GM12878 (cell line): Measurements from ENCODE around the gene CD7. TPM values are rescaled to one million over a fixed set of nuclear protein-coding genes. Genes with fewer than 3 reads are reported as not detected.

Experiments
- ATAC-seq: fragments of 200-7000 bp; cut with Tn5 transposase; 3 replicates; pipeline ENCODE4 v1.9.1; 2020; ENCODE audit warnings: mild to moderate bottlenecking, moderate library complexity
- BruUV-seq: library from RNA; stranded (reverse); fragments of 400-500 nt; replicated peaks from 2 replicates; lab custom pipeline; 2021; lab: Mats Ljungman, UMichigan
- CTCF ChIA-PET: fragments of 300-600 bp; sonication (Branson Sonifier 250); formaldehyde crosslinking; extraction: SDS; loops from one replicate; lab custom pipeline; 2021; ENCODE audit warnings: inconsistent platforms; lab: Yijun Ruan, JAX
- POLR2A ChIA-PET: fragments of 350-600 bp; formaldehyde crosslinking; extraction: SDS; loops from one replicate; lab custom pipeline; 2021; ENCODE audit warnings: inconsistent platforms; lab: Charles Lee
- RAD21 ChIA-PET: fragments of 300-600 bp; sonication (Branson Sonifier 250); formaldehyde crosslinking; loops from one replicate; lab custom pipeline; 2023; ENCODE audit warnings: antibody characterized with exemption; ENCODE audit not compliant: unreplicated experiment; lab: Charles Lee
- SMC1A ChIA-PET: fragments of 300-600 bp; sonication (Branson Sonifier 250); formaldehyde crosslinking; loops from one replicate; lab custom pipeline; 2023; ENCODE audit not compliant: unreplicated experiment, uncharacterized antibody; lab: Charles Lee
- DNase-seq: peaks from one replicate; pipeline ENCODE4 v3.0.0-alpha.2; 2011; ENCODE audit warnings: low read depth, low spot score
- FAIRE-seq: peaks from 3 replicates; lab custom pipeline; 2011; peaks lifted over from hg19 to GRCh38; lab: Jason Lieb, UNC
- H2AFZ ChIP-seq: 2 replicates; pipeline ENCODE4 v1.6.0; 2011; ENCODE audit warnings: low read depth, low read length, control low read depth; ENCODE audit not compliant: control insufficient read depth
- H3K27ac ChIP-seq: 2 replicates; pipeline ENCODE4 v1.5.1; 2011; ENCODE audit warnings: control low read depth; ENCODE audit not compliant: control insufficient read depth, insufficient read depth
- H3K27me3 ChIP-seq, 2 experiments: replicated peaks in 1 of 2; 2 replicates each; pipeline versions ENCODE4 v1.6.0 to v1.6.1; 2011; ENCODE audit warnings: low read length in 1 of 2; ENCODE audit not compliant: control insufficient read depth in 2 of 2, insufficient read depth in 2 of 2
- H3K36me3 ChIP-seq, 2 experiments: 2 replicates each; pipeline ENCODE4 v1.5.1; 2011; ENCODE audit warnings: low read length in 1 of 2; ENCODE audit not compliant: control insufficient read depth in 2 of 2, insufficient read depth in 2 of 2
- H3K4me1 ChIP-seq: 2 replicates; pipeline ENCODE4 v1.6.1; 2011; ENCODE audit warnings: mild to moderate bottlenecking, low read length, moderate library complexity, mixed read lengths; ENCODE audit not compliant: control insufficient read depth, insufficient read depth
- H3K4me2 ChIP-seq: 2 replicates; pipeline ENCODE4 v1.6.0; 2011; ENCODE audit warnings: control low read depth; ENCODE audit not compliant: control insufficient read depth, insufficient read depth
- H3K4me3 ChIP-seq: fragments of 200-600 bp; sonication (generic); 2 replicates; pipeline ENCODE4 v1.5.1; 2016
- H3K79me2 ChIP-seq: 2 replicates; pipeline ENCODE4 v1.6.0; 2011; ENCODE audit warnings: low read length; ENCODE audit not compliant: control insufficient read depth, insufficient read depth
- H3K9ac ChIP-seq: 2 replicates; pipeline ENCODE4 v1.8.0; 2011; ENCODE audit warnings: low read length, control low read depth, mixed read lengths; ENCODE audit not compliant: control insufficient read depth, insufficient read depth
- H3K9me3 ChIP-seq: replicated peaks from 3 replicates; pipeline ENCODE4 v1.5.1; 2011; ENCODE audit warnings: mild to moderate bottlenecking, low read length; ENCODE audit not compliant: control insufficient read depth, insufficient read depth
- H4K20me1 ChIP-seq: 2 replicates; pipeline ENCODE4 v1.6.0; 2011; ENCODE audit not compliant: control insufficient read depth, insufficient read depth
- ASH2L ChIP-seq: fragments of 300-600, 200-600 bp; sonication (generic); IDR thresholded peaks from 2 replicates; pipeline ENCODE4 v1.6.1; 2017; ENCODE audit warnings: low read depth, mild to moderate bottlenecking, borderline replicate concordance
- BACH1 ChIP-seq: fragments of 450-650 bp; IDR thresholded peaks from 2 replicates; pipeline ENCODE4 v1.6.1; 2017; ENCODE audit warnings: mild to moderate bottlenecking, borderline replicate concordance
- BCL3 ChIP-seq: IDR thresholded peaks from 2 replicates; pipeline ENCODE4 v1.6.1; 2011; ENCODE audit warnings: borderline replicate concordance, low read depth, mild to moderate bottlenecking, moderate library complexity, low read length; ENCODE audit not compliant: insufficient read depth, poor library complexity, severe bottlenecking
- BHLHE40 ChIP-seq, 2 experiments: fragments of 450-650 bp in 1 of 2; IDR thresholded peaks; 2 replicates each; pipeline ENCODE4 v1.6.1; 2011 to 2017; ENCODE audit warnings: low read depth in 2 of 2, borderline replicate concordance in 1 of 2, improper control_type of control experiment in 1 of 2, low read length in 1 of 2, mild to moderate bottlenecking in 1 of 2
- CBFB ChIP-seq: IDR thresholded peaks from 2 replicates; pipeline ENCODE4 v1.6.1; 2016; ENCODE audit warnings: antibody characterized with exemption, low read depth
- HDGF ChIP-seq: fragments of 450-650 bp; IDR thresholded peaks from 2 replicates; pipeline ENCODE4 v1.6.1; 2016; ENCODE audit warnings: antibody characterized with exemption
- IKZF1 ChIP-seq: fragments of 450-650 bp; conservative IDR thresholded peaks from 2 replicates; pipeline ENCODE4 v1.6.1; 2017; ENCODE audit warnings: antibody characterized with exemption, mild to moderate bottlenecking
- MTA2 ChIP-seq: fragments of 450-650 bp; IDR thresholded peaks from 2 replicates; pipeline ENCODE4 v1.6.1; 2016; ENCODE audit warnings: low read depth, mild to moderate bottlenecking, moderate library complexity
- NKRF ChIP-seq: fragments of 450-650 bp; conservative IDR thresholded peaks from 2 replicates; pipeline ENCODE4 v1.6.1; 2017; ENCODE audit warnings: mild to moderate bottlenecking, moderate library complexity
- NR2F1 ChIP-seq: fragments of 450-650 bp; conservative IDR thresholded peaks from 2 replicates; pipeline ENCODE4 v1.6.1; 2017; ENCODE audit warnings: mild to moderate bottlenecking
- SIX5 ChIP-seq: IDR thresholded peaks from 2 replicates; pipeline ENCODE4 v1.6.1; 2011; ENCODE audit warnings: mild to moderate bottlenecking, low read depth, low read length, moderate library complexity; ENCODE audit not compliant: severe bottlenecking
- WGBS: methylation state at CpG from one replicate; pipeline ENCODE4 v1.1.6; 2016; ENCODE audit warnings: low lambda C conversion rate; ENCODE audit not compliant: insufficient replicate concordance, insufficient coverage; ENCODE audit errors: missing lambda C conversion rate; 5-methylcytosine and 5-hydroxymethylcytosine counted together
- in situ Hi-C: fragments of 300-500 bp; cut with MboI; formaldehyde crosslinking; loops from 9 replicates; pipeline ENCODE4 v1.14.3; 2018; ENCODE audit warnings: mixed read lengths
- intact Hi-C: fragments of 100-400 bp; cut with micrococcal nuclease; formaldehyde crosslinking; loops from one replicate; pipeline ENCODE4 v1.14.2; 2022; ENCODE audit not compliant: unreplicated experiment
- polyA plus RNA-seq, 11 experiments: library from polyadenylated mRNA; depleted of rRNA in 4 of 11; unstranded in 6 of 11; stranded (reverse) in 5 of 11; fragments of >200 nt; fragmentation: Nextera tagmentation in 4 of 11; fragmentation: Illumina TruSeq in 1 of 11; extraction: Ambion mirVana in 4 of 11; extraction: Trizol in 1 of 11; gene quantifications; 1 replicate in 1 of 11; 2 replicates in 10 of 11; pipeline versions ENCODE4 v1.2.1 to v1.2.3, GENCODE V29; 2011 to 2016; ENCODE audit warnings: inconsistent platforms in 2 of 11, missing spikeins in 2 of 11, low read depth in 1 of 11
- total RNA-seq, 4 experiments: library from RNA; depleted of rRNA in 3 of 4; stranded (reverse); fragments of >200 nt in 3 of 4; fragmentation: Illumina TruSeq in 1 of 4; extraction: Trizol in 1 of 4; gene quantifications; 2 replicates each; pipeline versions ENCODE4 v1.2.1 to v1.2.3, GENCODE V29; 2013 to 2021
- TF ChIP-seq, protein P1 (sequence below): IDR thresholded peaks from 2 replicates; pipeline ENCODE4 v1.6.1; 2011; ENCODE audit warnings: low read depth, low read length, improper control_type of control experiment, borderline replicate concordance

CD7 gene
- total and polyA plus RNA-seq, 10 of the 15 experiments (the other 5 are each of a cell fraction or from before 2014, with no cell fraction given): 0.33 TPM; not detected in 9

DNA sequence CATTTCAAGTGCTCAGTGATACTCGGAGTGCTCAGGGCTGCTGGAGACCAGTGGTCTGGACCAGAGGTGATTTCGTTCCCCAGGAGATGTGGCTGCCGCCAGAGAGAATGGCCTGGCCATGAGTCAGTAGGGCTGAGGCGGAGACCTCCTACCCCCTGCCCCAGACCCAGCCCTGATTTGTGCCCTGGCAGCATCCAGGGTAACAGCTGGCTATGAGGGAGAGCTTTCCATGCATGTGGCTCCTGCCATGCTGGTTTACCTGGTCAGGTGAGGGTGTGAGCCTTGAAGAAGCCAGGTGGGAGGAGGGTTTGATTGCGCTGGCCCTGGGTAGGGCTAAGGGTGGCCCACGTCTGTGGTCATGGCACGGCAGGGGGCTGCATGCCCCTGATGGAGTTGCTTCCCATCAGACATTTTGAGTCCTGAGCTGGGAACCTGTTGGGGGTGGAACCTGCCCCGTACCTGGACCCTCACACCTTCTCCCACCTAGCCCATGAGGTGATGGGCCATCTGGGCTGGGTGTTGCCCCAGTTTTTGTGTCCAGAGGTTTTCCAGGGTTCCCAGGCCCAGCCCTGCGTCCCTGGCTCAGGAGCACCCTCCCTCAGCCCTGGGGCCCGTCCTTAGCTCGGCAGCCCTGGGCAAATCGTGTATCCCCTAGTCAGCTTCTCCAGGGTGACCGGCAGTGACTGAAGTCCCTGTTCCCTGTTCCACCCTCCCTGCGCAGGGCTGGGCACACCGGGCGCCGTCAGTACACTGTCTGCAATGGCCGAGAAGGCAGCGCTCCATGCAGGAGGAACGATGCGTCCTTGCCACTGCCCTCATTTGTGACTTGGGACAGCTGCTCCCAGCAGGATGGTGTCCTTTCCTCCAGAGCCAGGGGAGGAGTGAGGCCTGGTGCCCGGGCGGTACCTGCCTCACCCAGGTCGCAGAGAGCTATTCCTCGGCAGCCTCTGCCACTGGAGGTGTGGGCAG lies 34.9 kb downstream of the CD7 start (continued):
- TF ChIP-seq, protein P1, sequence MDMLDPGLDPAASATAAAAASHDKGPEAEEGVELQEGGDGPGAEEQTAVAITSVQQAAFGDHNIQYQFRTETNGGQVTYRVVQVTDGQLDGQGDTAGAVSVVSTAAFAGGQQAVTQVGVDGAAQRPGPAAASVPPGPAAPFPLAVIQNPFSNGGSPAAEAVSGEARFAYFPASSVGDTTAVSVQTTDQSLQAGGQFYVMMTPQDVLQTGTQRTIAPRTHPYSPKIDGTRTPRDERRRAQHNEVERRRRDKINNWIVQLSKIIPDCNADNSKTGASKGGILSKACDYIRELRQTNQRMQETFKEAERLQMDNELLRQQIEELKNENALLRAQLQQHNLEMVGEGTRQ: no peak
- TF ChIP-seq ASH2L: no peak
- TF ChIP-seq CBFB: no peak
- no peak for TF ChIP-seq NKRF

DNA sequence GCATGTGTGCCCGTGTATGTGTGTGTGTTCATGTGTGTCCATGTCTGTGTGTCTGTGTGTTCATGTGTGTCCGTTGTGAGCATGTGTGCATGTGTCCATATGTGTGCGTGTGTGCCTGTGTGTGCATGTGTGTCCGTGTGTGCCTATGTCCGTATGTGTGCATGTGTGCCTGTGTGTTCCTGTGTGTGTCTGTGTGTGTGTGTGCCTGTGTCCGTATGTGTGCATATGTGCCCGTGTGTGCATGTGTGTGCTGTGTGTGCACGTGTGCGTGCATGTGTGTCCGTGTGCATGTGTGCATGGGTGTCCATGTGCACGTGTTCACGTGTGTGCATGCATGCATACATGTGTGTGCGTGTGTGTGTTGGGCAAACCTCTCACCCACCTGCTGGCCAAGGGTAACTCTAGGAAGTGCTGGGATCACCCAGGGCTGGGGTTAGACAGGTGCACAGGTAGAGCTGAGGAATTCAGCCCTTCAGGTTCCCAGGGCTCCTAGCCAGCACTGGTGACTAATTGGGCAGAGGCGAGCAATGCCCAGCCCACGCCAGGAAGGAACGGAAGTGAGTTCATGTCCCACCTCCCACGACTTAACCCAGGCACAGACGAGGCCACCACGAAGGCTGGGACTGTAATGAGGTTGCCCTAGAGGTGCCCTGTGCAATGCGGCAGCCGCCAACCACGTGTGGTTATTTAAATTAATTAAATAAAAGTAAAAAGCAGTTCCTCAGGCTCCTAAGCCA lies 35.7 kb downstream of the CD7 start:
- H3K4me2 ChIP-seq: no peak overlapping the region

More for the DNA sequence above, 35.7 kb downstream of the CD7 start:
- Histone ChIP-seq H3K36me3 (no peaks in the 10 kb centered on the region), H3K27ac (no peak overlapping the region), H3K9me3 (no peaks in the 10 kb centered on the region), H2AFZ (no peak overlapping the region), H3K4me1 (no peaks in the 10 kb centered on the region), H4K20me1 (no peaks in the 10 kb centered on the region), H3K9ac (no peak overlapping the region), H3K27me3 (no peaks in the 10 kb centered on the region), H3K79me2 (no peaks in the 10 kb centered on the region), H3K4me3 (no peak overlapping the region)
- in situ Hi-C loops (no loop called here), intact Hi-C loops (no loop called here)
- ATAC-seq (peak; percentile 67), DNase-seq (peak; percentile 30), FAIRE-seq (no peak)
- ChIA-PET SMC1A (interaction anchor here (1.1 to 1.6 kb wide), 2 partner anchors 16 to 39 kb away, joined by 3 to 5 read pairs; no protein-coding TSS in a partner anchor), CTCF (interaction anchor here (1.5 to 2.0 kb wide), 2 partner anchors 11 to 40 kb away, joined by 3 to 6 read pairs; no protein-coding TSS in a partner anchor), RAD21 (no interaction called here), POLR2A (interaction anchor here (2.6 kb wide), 1 partner anchor 8 kb away, joined by 16 read pairs; the partner anchor contains the start of gene CSNK1D)
- WGBS: 37% methylated on average over 22 of the region's 22 CpGs
- TF ChIP-seq SIX5 (no peak), MTA2 (0 out of 2 replicates have a peak, but pooled peaks have one; percentile 35), NR2F1 (peak; percentile 57), HDGF (peak; percentile 87), IKZF1 (peak; percentile 35; the same call in 1 of the 2 replicates), BACH1 (no peak), BHLHE40 (IDR thresholded peaks at IDR 0.05; ENCODE audit: borderline replicate concordance in 1 of 2, low read depth in 2 of 2, low read length in 1 of 2) (peak in 1 of 2 experiments; percentile 12; a peak in 1 of 4 replicates), BCL3 (peak; percentile 71)
- BruUV-seq: no TSS peak
